ENCODE measurements around the gene OGT. TPM values are rescaled to one million over a fixed set of nuclear protein-coding genes. Genes with fewer than 3 reads are reported as not detected.
"Not testable (repeated sequence)": the region's sequence is repeated elsewhere in the genome, so short reads cannot be mapped to it uniquely, and the experiment has no call there.

Gene OGT
- total RNA-seq, 1 experiment from 2014 or later: 143 TPM

GRCh38 chrX:71510161-71510560 lies 22.7 kb upstream of the OGT start:
- no peaks in the 10 kb centered on the region for H3K4me1 ChIP-seq (ENCODE audit: control insufficient read depth in 1 of 2, insufficient read depth in 2 of 2, low read length in 2 of 2)
- no peak overlapping the region for H3K4me2 ChIP-seq (ENCODE audit: low read length)
- H3K4me3 ChIP-seq (replicated peaks in 1 of 2; ENCODE audit: low read depth in 1 of 2, low read length in 2 of 2): no peak overlapping the region
- no peaks in the 10 kb centered on the region for H3K27me3 ChIP-seq (ENCODE audit: insufficient read depth, low read length)
- H3K9me3 ChIP-seq (ENCODE audit: control insufficient read depth in 1 of 2, insufficient read depth in 1 of 2, low read depth in 1 of 2, low read length in 2 of 2): no peaks in the 10 kb centered on the region
- TF ChIP-seq JUND (IDR thresholded peaks at IDR 0.05): no peak
- TF ChIP-seq, protein P1, sequence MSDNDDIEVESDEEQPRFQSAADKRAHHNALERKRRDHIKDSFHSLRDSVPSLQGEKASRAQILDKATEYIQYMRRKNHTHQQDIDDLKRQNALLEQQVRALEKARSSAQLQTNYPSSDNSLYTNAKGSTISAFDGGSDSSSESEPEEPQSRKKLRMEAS (IDR thresholded peaks at IDR 0.05): no peak
- TF ChIP-seq, protein P2, sequence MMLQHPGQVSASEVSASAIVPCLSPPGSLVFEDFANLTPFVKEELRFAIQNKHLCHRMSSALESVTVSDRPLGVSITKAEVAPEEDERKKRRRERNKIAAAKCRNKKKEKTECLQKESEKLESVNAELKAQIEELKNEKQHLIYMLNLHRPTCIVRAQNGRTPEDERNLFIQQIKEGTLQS (IDR thresholded peaks at IDR 0.05): no peak
- no peaks in the 10 kb centered on the region for H3K79me2 ChIP-seq (ENCODE audit: insufficient read depth, low read length)
- DNase-seq (ENCODE audit: low read depth, low spot score) (no peak), ATAC-seq (no peak)
- no peaks in the 10 kb centered on the region for H3K9me2 ChIP-seq (ENCODE audit: insufficient read depth)
- POLR2A ChIA-PET: interaction anchor here (0.7 kb wide), 1 partner anchor 22 kb away, joined by 4 read pairs; the partner anchor contains the start of gene OGT
- no peak overlapping the region for H3K27ac ChIP-seq (ENCODE audit: low read depth, low read length)
- no peak overlapping the region for H3K9ac ChIP-seq (ENCODE audit: low read length)
- no TSS peak for BruUV-seq (replicated peaks)
- intact Hi-C loops (cut with micrococcal nuclease): no loop called here
- RAD21 ChIA-PET (ENCODE audit: low non-redundant PET in 1 of 2, low total read pairs in 2 of 2, uncharacterized antibody in 2 of 2, unreplicated experiment in 2 of 2): no interaction called here
- no peaks in the 10 kb centered on the region for H4K20me1 ChIP-seq (ENCODE audit: insufficient read depth)
- CTCF ChIA-PET: no interaction called here
- no peak overlapping the region for H2AFZ ChIP-seq (ENCODE audit: low read depth, low read length, poor library complexity, severe bottlenecking)
- no peaks in the 10 kb centered on the region for H3K36me3 ChIP-seq (ENCODE audit: control insufficient read depth in 1 of 2, insufficient read depth in 2 of 2, low read length in 2 of 2)

GRCh38 chrX:71513731-71514130 lies 19.2 kb upstream of the OGT start:
- ATAC-seq; DNase-seq (ENCODE audit: low read depth, low spot score); H3K36me3 ChIP-seq (ENCODE audit: control insufficient read depth in 1 of 2, insufficient read depth in 2 of 2, low read length in 2 of 2); H3K27ac ChIP-seq (ENCODE audit: low read depth, low read length); intact Hi-C loops (cut with micrococcal nuclease); H3K4me1 ChIP-seq (ENCODE audit: control insufficient read depth in 1 of 2, insufficient read depth in 2 of 2, low read length in 2 of 2); CTCF ChIA-PET; POLR2A ChIA-PET; H3K9me2 ChIP-seq (ENCODE audit: insufficient read depth); H3K9me3 ChIP-seq (ENCODE audit: control insufficient read depth in 1 of 2, insufficient read depth in 1 of 2, low read depth in 1 of 2, low read length in 2 of 2); H3K4me3 ChIP-seq (replicated peaks in 1 of 2; ENCODE audit: low read depth in 1 of 2, low read length in 2 of 2); H3K79me2 ChIP-seq (ENCODE audit: insufficient read depth, low read length); BruUV-seq (replicated peaks); H2AFZ ChIP-seq (ENCODE audit: low read depth, low read length, poor library complexity, severe bottlenecking); H3K9ac ChIP-seq (ENCODE audit: low read length); H3K27me3 ChIP-seq (ENCODE audit: insufficient read depth, low read length); H4K20me1 ChIP-seq (ENCODE audit: insufficient read depth); H3K4me2 ChIP-seq (ENCODE audit: low read length): not testable (repeated sequence)
- RAD21 ChIA-PET (ENCODE audit: low non-redundant PET in 1 of 2, low total read pairs in 2 of 2, uncharacterized antibody in 2 of 2, unreplicated experiment in 2 of 2): interaction anchor here in 1 of 2 experiments (0.7 kb wide), 1 partner anchor 150 kb away, joined by 5 read pairs; no protein-coding TSS in a partner anchor

All from HCT116 (cell line).